HepG2 (cell line): ENCODE measurements around the gene CMIP. TPM values are rescaled to one million over a fixed set of nuclear protein-coding genes. Genes with fewer than 3 reads are reported as not detected.

Experiments
- ATAC-seq: fragments of 200-7000 bp; cut with Tn5 transposase; 3 replicates; pipeline ENCODE4 v1.9.1; 2020; ENCODE audit warnings: mild to moderate bottlenecking, moderate library complexity
- BruUV-seq: library from RNA; stranded (reverse); fragments of 400-500 nt; replicated peaks from 2 replicates; lab custom pipeline; 2021; lab: Mats Ljungman, UMichigan
- CTCF ChIA-PET: fragments of 300-600 bp; formaldehyde crosslinking; extraction: SDS; loops from one replicate; lab custom pipeline; 2021; ENCODE audit warnings: low total read pairs, inconsistent platforms, low intra/inter-chr PET ratio; lab: Yijun Ruan, JAX
- POLR2A ChIA-PET: fragments of 350-600 bp; sonication (Branson Sonifier 250); formaldehyde crosslinking; loops from one replicate; lab custom pipeline; 2020; ENCODE audit warnings: antibody characterized with exemption, inconsistent platforms; lab: Yijun Ruan, JAX
- DNase-seq: peaks from one replicate; pipeline ENCODE4 v3.0.0-alpha.2; 2015; ENCODE audit warnings: low spot score
- FAIRE-seq: peaks from 3 replicates; lab custom pipeline; 2011; peaks lifted over from hg19 to GRCh38; lab: Jason Lieb, UNC
- H2AFZ ChIP-seq: one replicate; pipeline ENCODE4 v1.6.1; 2011; ENCODE audit warnings: low read length, inconsistent platforms
- H3K27ac ChIP-seq: fragments of 300-600 bp; 3 replicates; pipeline ENCODE4 v1.8.0; 2011; ENCODE audit warnings: mixed run types, mild to moderate bottlenecking, mixed read lengths, low read length, inconsistent platforms; ENCODE audit not compliant: insufficient read depth; ENCODE audit errors: extremely low read length
- H3K27me3 ChIP-seq, 2 experiments: fragments of 200-600 bp in 1 of 2; 2 replicates in 1 of 2; 3 replicates in 1 of 2; pipeline versions ENCODE4 v1.6.0 to v1.8.0; 2011; ENCODE audit warnings: low read length in 2 of 2, mild to moderate bottlenecking in 2 of 2, moderate library complexity in 2 of 2, inconsistent platforms in 1 of 2; ENCODE audit not compliant: insufficient read depth in 2 of 2, control insufficient read depth in 1 of 2
- H3K36me3 ChIP-seq, 2 experiments: fragments of 200-600 bp in 1 of 2; replicated peaks in 1 of 2; 2 replicates in 1 of 2; 3 replicates in 1 of 2; pipeline versions ENCODE4 v1.5.1 to v1.8.0; 2011; ENCODE audit warnings: low read length in 2 of 2, inconsistent platforms in 1 of 2; ENCODE audit not compliant: insufficient read depth in 2 of 2, control insufficient read depth in 1 of 2
- H3K4me1 ChIP-seq: 2 replicates; pipeline ENCODE4 v1.5.1; 2012; ENCODE audit warnings: low read length, inconsistent platforms; ENCODE audit not compliant: insufficient read depth
- H3K4me2 ChIP-seq: 2 replicates; pipeline ENCODE4 v1.6.0; 2011; ENCODE audit warnings: low read depth, low read length, inconsistent platforms
- H3K4me3 ChIP-seq, 3 experiments: fragments of 200-600 bp in 1 of 3; sonication (generic), shearing (Covaris generic) in 1 of 3; replicated peaks in 1 of 3; 2 replicates each; pipeline ENCODE4 v1.5.1; 2011 to 2016; ENCODE audit warnings: low read length in 3 of 3, inconsistent platforms in 2 of 3, low read depth in 2 of 3, mild to moderate bottlenecking in 2 of 3, control low read depth in 1 of 3, mixed read lengths in 1 of 3; ENCODE audit not compliant: insufficient read depth in 1 of 3
- H3K79me2 ChIP-seq: one replicate; pipeline ENCODE4 v1.6.1; 2011; ENCODE audit warnings: low read length, inconsistent platforms; ENCODE audit not compliant: insufficient read depth
- H3K9ac ChIP-seq: 2 replicates; pipeline ENCODE4 v1.6.0; 2011; ENCODE audit warnings: mild to moderate bottlenecking, low read depth, low read length, inconsistent platforms; ENCODE audit not compliant: insufficient read depth
- H3K9me3 ChIP-seq: 2 replicates; pipeline ENCODE4 v1.5.1; 2012; ENCODE audit warnings: mild to moderate bottlenecking, low read length
- H4K20me1 ChIP-seq: 2 replicates; pipeline ENCODE4 v1.6.0; 2011; ENCODE audit warnings: inconsistent platforms, mild to moderate bottlenecking, low read length, moderate library complexity; ENCODE audit not compliant: insufficient read depth
- DNMT1 ChIP-seq: sonication (generic); formaldehyde crosslinking; IDR thresholded peaks from 2 replicates; pipeline ENCODE4 v1.5.1; 2020; ENCODE audit warnings: mild to moderate bottlenecking, missing genetic modification reagents
- DPF2 ChIP-seq: sonication (generic); formaldehyde crosslinking; IDR thresholded peaks from 2 replicates; pipeline ENCODE4 v1.4.0; 2020; ENCODE audit warnings: mild to moderate bottlenecking, low read depth, missing genetic modification reagents, borderline replicate concordance
- KAT7 ChIP-seq: IDR thresholded peaks from 2 replicates; pipeline ENCODE4 v1.6.1; 2018; ENCODE audit warnings: borderline replicate concordance, missing compliant biosample characterization
- NFYB ChIP-seq: sonication (generic); formaldehyde crosslinking; IDR thresholded peaks from 2 replicates; pipeline ENCODE4 v1.4.0; 2020; ENCODE audit warnings: missing genetic modification reagents
- NPAS2 ChIP-seq: sonication (generic); formaldehyde crosslinking; IDR thresholded peaks from 2 replicates; pipeline ENCODE4 v1.8.0; 2022; ENCODE audit warnings: mild to moderate bottlenecking, missing genetic modification reagents, borderline replicate concordance
- RAD21 ChIP-seq: fragments of 450-650 bp; formaldehyde crosslinking; IDR thresholded peaks from 2 replicates; pipeline ENCODE4 v1.5.0; 2020; ENCODE audit warnings: mild to moderate bottlenecking
- U2AF1 ChIP-seq: fragments of 200-400 bp; formaldehyde crosslinking; optimal IDR thresholded peaks from 2 replicates; pipeline ENCODE3; 2017; ENCODE audit warnings: mild to moderate bottlenecking, low read depth, low read length
- ZFP1 ChIP-seq: IDR thresholded peaks from 2 replicates; pipeline ENCODE4 v1.6.1; 2016
- ZNF235 ChIP-seq: sonication (generic); formaldehyde crosslinking; IDR thresholded peaks from 2 replicates; pipeline ENCODE4 v1.8.1; 2023; ENCODE audit warnings: mild to moderate bottlenecking, missing genetic modification reagents, borderline replicate concordance
- ZNF333 ChIP-seq: sonication (generic); formaldehyde crosslinking; IDR thresholded peaks from 2 replicates; pipeline ENCODE4 v1.4.0; 2020; ENCODE audit warnings: mild to moderate bottlenecking, missing genetic modification reagents, borderline replicate concordance
- ZNF737 ChIP-seq: sonication (generic); formaldehyde crosslinking; IDR thresholded peaks from 2 replicates; pipeline ENCODE4 v1.5.0; 2020; ENCODE audit warnings: missing genetic modification reagents, mild to moderate bottlenecking, borderline replicate concordance
- ZNF850 ChIP-seq: sonication (generic); formaldehyde crosslinking; conservative IDR thresholded peaks from 2 replicates; pipeline ENCODE4 v1.9.0; 2021; ENCODE audit warnings: mild to moderate bottlenecking, missing genetic modification reagents
- WGBS: methylation state at CpG from one replicate; pipeline ENCODE4 v1.1.6; 2017; ENCODE audit warnings: low lambda C conversion rate; 5-methylcytosine and 5-hydroxymethylcytosine counted together
- in situ Hi-C: cut with HindIII; loops from 2 replicates; pipeline ENCODE4 v1.10.0; 2017; ENCODE audit warnings: low pct_unique_long_range_greater_than_20kb; ENCODE audit not compliant: extremely low pct_ligation_motif_present
- intact Hi-C: fragments of 100-400 bp; cut with micrococcal nuclease; formaldehyde crosslinking; loops from one replicate; pipeline ENCODE4 v1.10.0; 2022; ENCODE audit not compliant: unreplicated experiment
- polyA plus RNA-seq, 8 experiments: library from polyadenylated mRNA; depleted of rRNA in 3 of 8; stranded (reverse) in 7 of 8; unstranded in 1 of 8; fragments of >200 nt; fragmentation: Illumina TruSeq in 4 of 8; extraction: Trizol in 4 of 8; gene quantifications; 2 replicates each; pipeline versions ENCODE4 v1.2.1 to v1.2.3, GENCODE V29; 2011 to 2016; ENCODE audit warnings: low read depth in 4 of 8, missing spikeins in 1 of 8, mixed read lengths in 1 of 8; ENCODE audit not compliant: insufficient read depth in 1 of 8
- total RNA-seq, 5 experiments: library from RNA; depleted of rRNA; stranded (reverse); fragments of >200 nt; fragmentation: Illumina TruSeq; extraction: Trizol; gene quantifications; 2 replicates each; pipeline ENCODE4 v1.2.3, GENCODE V29; 2016; ENCODE audit warnings: low read depth in 1 of 5
- TF ChIP-seq, protein P1 (sequence below): sonication (generic); formaldehyde crosslinking; IDR thresholded peaks from 2 replicates; pipeline ENCODE4 v1.8.1; 2022; ENCODE audit warnings: mild to moderate bottlenecking, missing genetic modification reagents
- TF ChIP-seq, protein P2 (sequence below): sonication (generic); formaldehyde crosslinking; IDR thresholded peaks from 2 replicates; pipeline ENCODE4 v1.9.0; 2022; ENCODE audit warnings: missing genetic modification reagents, mild to moderate bottlenecking, borderline replicate concordance
- TF ChIP-seq, protein P3 (sequence below): sonication (generic); formaldehyde crosslinking; IDR thresholded peaks from 2 replicates; pipeline ENCODE4 v1.8.1; 2023; ENCODE audit warnings: mild to moderate bottlenecking, moderate library complexity, missing genetic modification reagents
- TF ChIP-seq, protein P4 (sequence below): sonication (generic); formaldehyde crosslinking; IDR thresholded peaks from 2 replicates; pipeline ENCODE4 v1.8.0; 2022; ENCODE audit warnings: mild to moderate bottlenecking, missing genetic modification reagents, borderline replicate concordance

Gene CMIP
- total and polyA plus RNA-seq, 2 of the 13 experiments (the other 11 are each of a cell fraction or from before 2014, with no cell fraction given) = 10.9 to 18.1 TPM

DNA sequence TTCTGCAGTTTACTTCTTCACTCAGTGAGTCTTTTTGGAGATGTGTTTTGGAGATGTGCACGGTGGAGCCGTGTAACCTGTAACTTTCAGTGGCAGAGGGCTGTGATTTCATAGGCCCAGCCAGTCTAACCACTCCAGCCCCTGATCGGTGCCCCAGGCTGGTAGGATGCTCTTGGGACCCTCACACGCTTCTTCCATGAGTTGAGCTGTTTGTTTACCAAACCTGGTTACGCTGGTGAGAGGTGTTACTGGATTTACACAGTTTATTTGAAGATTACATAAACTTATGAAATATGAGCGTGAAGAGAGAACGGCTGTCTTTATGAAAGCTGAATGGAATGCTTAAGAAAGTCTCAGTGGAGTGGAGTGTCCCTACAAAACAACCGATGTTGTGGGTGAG lies 96.7 kb downstream of the CMIP start (continued):
- TF ChIP-seq, protein P1, sequence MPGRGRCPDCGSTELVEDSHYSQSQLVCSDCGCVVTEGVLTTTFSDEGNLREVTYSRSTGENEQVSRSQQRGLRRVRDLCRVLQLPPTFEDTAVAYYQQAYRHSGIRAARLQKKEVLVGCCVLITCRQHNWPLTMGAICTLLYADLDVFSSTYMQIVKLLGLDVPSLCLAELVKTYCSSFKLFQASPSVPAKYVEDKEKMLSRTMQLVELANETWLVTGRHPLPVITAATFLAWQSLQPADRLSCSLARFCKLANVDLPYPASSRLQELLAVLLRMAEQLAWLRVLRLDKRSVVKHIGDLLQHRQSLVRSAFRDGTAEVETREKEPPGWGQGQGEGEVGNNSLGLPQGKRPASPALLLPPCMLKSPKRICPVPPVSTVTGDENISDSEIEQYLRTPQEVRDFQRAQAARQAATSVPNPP (CRISPR knock-in tag) = no peak

DNA sequence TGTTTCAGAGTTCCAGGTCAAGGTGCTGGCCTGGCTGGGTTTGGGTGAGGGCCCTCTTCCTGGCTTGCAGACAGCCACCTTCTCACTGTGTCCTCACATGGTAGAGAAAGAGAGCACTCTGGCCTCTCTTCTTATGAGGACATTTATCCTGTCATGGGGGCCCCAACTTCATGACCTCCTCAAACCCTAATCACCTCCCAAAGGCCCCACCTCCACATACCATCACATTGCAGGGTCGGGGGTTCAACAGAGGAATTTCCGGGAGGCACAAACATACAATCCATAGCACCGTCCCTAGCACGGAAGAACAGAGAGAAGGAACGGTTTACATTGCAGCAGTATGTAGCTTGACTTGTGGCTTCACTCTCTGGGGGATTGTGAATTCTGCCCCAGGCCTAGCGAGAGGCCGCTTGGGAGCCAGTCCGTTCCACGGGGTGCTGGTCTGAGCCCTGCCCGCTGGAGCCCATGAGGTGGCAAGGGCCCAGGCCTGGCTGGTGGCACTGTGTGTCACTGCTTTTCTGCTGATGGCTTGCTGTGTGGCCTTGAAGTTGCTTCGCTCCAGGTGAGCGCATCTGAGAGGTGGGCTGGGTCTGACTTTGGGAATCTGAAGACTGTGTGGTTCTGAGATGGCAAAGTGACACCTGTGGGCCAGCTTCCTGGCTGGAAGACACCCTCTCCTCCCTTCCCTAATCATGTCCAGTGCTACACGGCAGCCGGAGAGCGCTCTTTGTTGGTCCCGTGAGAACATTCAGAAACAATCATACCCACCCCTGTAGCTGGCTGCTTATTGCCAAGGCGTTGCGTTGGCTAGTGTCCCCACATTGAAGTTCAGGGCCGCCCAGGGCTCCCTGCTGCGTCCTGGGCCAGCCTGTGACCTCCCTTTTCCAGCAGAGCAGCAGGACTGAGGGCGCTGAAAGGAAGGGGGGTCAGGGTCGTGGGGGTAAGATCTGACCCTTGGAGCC lies 98.3 kb downstream of the CMIP start:
- peaks cover 97% of the 10 kb centered on the region for H3K79me2 ChIP-seq
- CTCF ChIA-PET = no interaction called here
- TF ChIP-seq DPF2 (CRISPR knock-in tag) (peak; percentile 76; the same call in 1 of the 2 replicates), ZNF850 (CRISPR knock-in tag) (no peak), ZFP1 (no peak), ZNF333 (CRISPR knock-in tag) (peak; percentile 18; the same call in 1 of the 2 replicates), ZNF235 (CRISPR knock-in tag) (no peak), U2AF1 (no peak), KAT7 (CRISPR knock-in tag) (no peak; the same call in 1 of the 2 replicates), DNMT1 (CRISPR knock-in tag) (no peak), NPAS2 (CRISPR knock-in tag) (no peak), ZNF737 (CRISPR knock-in tag) (no peak), RAD21 (CRISPR knock-in tag) (no peak), NFYB (CRISPR knock-in tag) (no peak)
- TF ChIP-seq, protein P2, sequence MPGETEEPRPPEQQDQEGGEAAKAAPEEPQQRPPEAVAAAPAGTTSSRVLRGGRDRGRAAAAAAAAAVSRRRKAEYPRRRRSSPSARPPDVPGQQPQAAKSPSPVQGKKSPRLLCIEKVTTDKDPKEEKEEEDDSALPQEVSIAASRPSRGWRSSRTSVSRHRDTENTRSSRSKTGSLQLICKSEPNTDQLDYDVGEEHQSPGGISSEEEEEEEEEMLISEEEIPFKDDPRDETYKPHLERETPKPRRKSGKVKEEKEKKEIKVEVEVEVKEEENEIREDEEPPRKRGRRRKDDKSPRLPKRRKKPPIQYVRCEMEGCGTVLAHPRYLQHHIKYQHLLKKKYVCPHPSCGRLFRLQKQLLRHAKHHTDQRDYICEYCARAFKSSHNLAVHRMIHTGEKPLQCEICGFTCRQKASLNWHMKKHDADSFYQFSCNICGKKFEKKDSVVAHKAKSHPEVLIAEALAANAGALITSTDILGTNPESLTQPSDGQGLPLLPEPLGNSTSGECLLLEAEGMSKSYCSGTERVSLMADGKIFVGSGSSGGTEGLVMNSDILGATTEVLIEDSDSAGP (CRISPR knock-in tag) = peak; percentile 82; the same call in 1 of the 2 replicates
- TF ChIP-seq, protein P3, sequence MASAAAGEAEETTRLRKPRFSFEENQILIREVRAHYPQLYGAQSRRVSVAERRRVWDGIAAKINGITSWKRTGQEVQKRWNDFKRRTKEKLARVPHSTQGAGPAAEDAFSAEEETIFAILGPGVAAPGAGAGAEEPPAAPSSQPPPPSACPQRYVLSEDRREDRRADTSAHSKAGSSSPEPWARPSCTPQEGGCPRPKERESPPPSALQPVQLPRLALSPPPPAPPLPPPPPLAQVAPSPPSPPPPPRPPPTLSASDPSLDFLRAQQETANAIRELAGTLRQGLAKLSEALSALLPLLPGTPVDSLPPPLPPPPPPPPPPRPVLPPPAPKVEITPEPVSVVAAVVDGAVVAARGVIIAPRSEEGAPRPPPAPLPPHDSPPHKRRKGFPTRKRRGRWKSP = no peak
- TF ChIP-seq, protein P4, sequence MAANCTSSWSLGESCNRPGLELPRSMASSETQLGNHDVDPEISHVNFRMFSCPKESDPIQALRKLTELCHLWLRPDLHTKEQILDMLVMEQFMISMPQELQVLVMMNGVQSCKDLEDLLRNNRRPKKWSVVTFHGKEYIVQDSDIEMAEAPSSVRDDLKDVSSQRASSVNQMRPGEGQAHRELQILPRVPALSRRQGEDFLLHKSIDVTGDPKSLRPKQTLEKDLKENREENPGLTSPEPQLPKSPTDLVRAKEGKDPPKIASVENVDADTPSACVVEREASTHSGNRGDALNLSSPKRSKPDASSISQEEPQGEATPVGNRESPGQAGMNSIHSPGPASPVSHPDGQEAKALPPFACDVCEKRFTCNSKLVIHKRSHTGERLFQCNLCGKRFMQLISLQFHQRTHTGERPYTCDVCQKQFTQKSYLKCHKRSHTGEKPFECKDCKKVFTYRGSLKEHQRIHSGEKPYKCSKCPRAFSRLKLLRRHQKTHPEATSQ (CRISPR knock-in tag) = no peak

More for the DNA sequence above, 98.3 kb downstream of the CMIP start:
- Histone ChIP-seq H3K27ac (peak overlapping the region; percentile 92), H2AFZ (no peak overlapping the region), H3K9me3 (no peaks in the 10 kb centered on the region), H4K20me1 (peaks cover 36% of the 10 kb centered on the region; the same call in 1 of the 2 replicates), H3K4me3 (peak overlapping the region; percentile 46 to 75 (median 51); a peak in 5 of 6 replicates), H3K4me1 (peaks cover 100% of the 10 kb centered on the region), H3K4me2 (peak overlapping the region; percentile 91), H3K36me3 (peaks cover 5 to 24% of the 10 kb centered on the region in 2 experiments; a peak in 4 of 5 replicates), H3K9ac (peak overlapping the region; percentile 83), H3K27me3 (no peaks in the 10 kb centered on the region)
- ATAC-seq (peak; percentile 88), DNase-seq (peak; percentile 92), FAIRE-seq (peak; percentile 87)
- POLR2A ChIA-PET = interaction anchor here (0.6 to 3.1 kb wide), 10 partner anchors 10 to 124 kb away, joined by 3 to 21 read pairs (median 4); no protein-coding TSS in a partner anchor
- in situ Hi-C loops = no loop called here
- WGBS = 15% methylated on average over 21 of the region's 22 CpGs
- intact Hi-C loops = no loop called here
- BruUV-seq = TSS peak; percentile 49
